HTERT RPE-1 (cell line): ENCODE data around the gene WASHC1.
"Not testable (repeated sequence)": the region's sequence is repeated elsewhere in the genome, so short reads cannot be mapped to it uniquely, and the experiment has no call there.

Source experiments
- in situ Hi-C: fragments of 300-500 bp; cut with MboI; formaldehyde crosslinking; loops from 4 replicates; pipeline ENCODE4 v1.14.3; 2020; ENCODE audit warnings: low sequenced_read_pairs

Gene WASHC1

DNA sequence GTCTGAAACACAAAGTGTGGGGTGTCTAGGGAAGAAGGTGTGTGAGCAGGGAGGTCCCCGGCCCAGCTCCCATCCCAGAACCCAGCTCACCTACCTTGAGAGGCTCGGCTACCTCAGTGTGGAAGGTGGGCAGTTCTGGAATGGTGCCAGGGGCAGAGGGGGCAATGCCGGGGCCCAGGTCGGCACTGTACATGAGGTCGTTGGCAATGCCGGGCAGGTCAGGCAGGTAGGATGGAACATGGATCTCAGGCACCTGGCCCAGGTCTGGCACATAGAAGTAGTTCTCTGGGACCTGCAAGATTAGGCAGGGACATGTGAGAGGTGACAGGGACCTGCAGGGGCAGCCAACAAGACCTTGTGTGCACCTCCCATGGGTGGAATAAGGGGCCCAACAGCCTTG lies 12.4 kb downstream of the WASHC1 start:
- in situ Hi-C loops, result not testable (repeated sequence)

DNA sequence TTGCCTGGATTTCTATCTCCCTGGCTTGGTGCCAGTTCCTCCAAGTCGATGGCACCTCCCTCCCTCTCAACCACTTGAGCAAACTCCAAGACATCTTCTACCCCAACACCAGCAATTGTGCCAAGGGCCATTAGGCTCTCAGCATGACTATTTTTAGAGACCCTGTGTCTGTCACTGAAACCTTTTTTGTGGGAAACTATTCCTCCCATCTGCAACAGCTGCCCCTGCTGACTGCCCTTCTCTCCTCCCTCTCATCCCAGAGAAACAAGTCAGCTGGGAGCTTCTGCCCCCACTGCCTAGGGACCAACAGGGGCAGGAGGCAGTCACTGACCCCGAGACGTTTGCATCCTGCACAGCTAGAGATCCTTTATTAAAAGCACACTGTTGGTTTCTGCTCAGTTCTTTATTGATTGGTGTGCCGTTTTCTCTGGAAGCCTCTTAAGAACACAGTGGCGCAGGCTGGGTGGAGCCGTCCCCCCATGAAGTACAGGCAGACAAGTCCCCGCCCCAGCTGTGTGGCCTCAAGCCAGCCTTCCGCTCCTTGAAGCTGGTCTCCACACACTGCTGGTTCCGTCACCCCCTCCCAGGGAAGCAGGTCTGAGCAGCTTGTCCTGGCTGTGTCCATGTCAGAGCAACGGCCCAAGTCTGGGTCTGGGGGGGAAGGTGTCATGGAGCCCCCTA lies 15.0 kb downstream of the WASHC1 start:
- in situ Hi-C loops, result not testable (repeated sequence)

DNA sequence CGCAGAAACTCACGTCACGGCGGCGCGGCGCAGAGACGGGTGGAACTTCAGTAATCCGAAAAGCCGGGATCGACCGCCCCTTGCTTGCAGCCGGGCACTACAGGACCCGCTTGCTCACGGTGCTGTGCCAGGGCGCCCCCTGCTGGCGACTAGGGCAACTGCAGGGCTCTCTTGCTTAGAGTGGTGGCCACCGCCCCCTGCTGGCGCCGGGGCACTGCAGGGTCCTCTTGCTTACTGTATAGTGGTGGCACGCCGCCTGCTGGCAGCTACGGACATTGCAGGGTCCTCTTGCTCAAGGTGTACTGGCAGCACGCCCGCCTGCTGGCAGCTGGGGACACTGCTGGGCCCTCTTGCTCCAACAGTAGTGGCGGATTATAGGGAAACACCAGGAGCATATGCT lies 18.1 kb downstream of the WASHC1 start:
- in situ Hi-C loops, result not testable (repeated sequence)

DNA sequence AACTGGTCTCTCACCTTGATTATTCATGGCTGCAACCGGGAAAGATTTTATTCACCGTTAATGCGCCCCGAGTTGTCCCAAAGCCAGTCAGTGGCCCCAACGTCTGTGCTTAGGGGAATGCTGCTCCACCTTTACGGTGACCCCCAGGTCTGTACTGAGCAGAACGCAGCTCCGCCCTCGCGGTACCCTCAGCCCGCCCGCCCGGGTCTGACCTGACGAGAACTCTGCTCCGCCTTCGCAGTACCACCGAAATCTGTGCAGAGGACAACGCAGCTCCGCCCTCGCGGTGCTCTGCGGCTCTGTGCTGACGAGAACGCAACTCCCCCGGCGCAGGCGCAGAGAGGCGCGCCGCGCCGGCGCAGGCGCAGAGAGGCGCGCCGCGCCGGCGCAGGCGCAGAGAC lies 18.6 kb downstream of the WASHC1 start:
- in situ Hi-C loops, result not testable (repeated sequence)

DNA sequence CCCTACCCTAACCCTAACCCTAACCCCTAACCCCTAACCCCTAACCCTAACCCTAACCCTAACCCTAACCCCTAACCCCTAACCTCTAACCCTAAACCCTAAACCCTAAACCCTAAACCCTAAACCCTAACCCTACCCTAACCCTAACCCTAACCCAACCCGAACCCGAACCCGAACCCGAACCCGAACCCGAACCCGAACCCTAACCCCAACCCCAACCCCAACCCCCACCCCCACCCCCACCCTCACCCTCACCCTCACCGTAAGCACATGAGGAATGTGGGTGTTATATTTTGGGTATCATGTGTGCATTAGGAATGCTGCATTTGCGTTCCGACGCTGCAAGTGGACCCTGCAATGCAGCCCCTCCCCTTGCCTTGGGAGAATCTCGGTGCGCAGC lies 19.0 kb downstream of the WASHC1 start:
- in situ Hi-C loops, result not testable (repeated sequence)
